HG02588 (cell line): Measurements from ENCODE around the gene FASTKD2.
"Not testable (repeated sequence)": the region's sequence is repeated elsewhere in the genome, so short reads cannot be mapped to it uniquely, and the experiment has no call there.

Experiments
- ATAC-seq: cut with Tn5 transposase; IDR thresholded peaks from one replicate; pipeline ENCODE4 v1.9.1; 2021; ENCODE audit warnings: mild to moderate bottlenecking, moderate library complexity; ENCODE audit not compliant: unreplicated experiment

FASTKD2 gene

DNA sequence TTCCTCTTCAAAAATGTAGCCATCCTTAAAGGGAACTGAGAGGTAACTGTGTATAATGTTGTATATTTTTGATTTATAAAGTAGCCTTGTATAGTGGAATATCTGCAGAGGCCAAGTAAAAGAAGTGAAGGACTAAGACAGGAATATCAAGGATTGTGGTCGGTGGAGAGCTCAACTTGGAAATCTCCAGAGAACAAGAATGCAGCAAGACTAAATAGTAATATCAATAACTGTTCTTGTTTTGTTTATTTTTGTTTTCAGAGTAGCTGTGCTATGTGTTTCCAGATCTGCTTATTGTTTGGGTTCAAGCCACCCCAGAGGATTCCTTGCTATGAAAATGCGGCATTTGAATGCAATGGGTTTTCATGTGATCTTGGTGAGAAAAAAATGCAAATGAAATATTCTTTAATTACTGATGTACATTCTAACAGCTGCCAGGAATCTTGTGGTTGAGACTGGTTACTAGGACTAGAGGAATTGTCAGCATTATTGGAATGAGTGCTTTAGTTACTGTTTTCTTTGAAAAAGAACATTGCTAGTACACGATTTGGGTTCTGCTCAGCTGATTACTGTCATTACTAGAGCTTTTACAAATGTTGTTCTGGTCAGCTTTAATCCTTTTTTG lies 25.0 kb downstream of the FASTKD2 start:
- ATAC-seq: no peak

DNA sequence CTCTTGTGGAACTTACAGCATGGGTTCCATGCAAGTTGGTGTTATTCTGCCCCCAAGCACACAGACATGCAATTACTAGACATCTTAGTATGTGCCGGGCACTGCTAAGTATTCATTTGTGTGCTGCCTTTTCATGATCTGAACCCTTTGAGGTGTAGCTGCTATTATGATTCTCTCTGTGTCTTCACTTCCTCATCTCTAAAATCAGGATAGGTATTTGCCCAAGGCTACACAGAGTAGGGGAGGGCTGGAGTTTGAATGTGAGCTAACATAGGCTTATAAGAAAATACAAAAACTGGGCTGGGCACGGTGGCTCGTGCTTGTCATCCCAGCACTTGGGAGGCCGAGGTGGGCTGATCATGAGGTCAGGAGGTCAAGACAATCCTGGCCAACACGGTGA lies 27.2 kb downstream of the FASTKD2 start:
- no peak for ATAC-seq

DNA sequence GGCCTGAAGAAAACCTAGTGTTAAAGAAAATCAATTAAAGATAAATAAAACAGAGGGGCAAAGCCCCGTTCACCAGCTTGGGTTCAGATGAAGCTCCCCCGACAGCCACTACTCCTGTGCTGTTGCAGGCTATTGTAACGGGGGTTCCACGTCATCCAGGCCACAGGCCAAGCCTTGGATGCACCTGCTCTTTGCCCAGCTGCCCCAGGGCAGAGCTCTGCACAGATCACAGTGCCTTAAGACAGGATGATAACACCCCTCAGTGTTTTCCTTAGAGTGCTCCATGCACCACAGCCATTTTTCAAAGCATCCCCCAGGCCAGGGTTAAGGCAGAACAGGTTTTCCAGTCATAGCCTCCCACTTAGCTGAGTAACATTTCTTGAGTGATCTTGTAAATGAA lies 32.0 kb downstream of the FASTKD2 start:
- no peak for ATAC-seq

DNA sequence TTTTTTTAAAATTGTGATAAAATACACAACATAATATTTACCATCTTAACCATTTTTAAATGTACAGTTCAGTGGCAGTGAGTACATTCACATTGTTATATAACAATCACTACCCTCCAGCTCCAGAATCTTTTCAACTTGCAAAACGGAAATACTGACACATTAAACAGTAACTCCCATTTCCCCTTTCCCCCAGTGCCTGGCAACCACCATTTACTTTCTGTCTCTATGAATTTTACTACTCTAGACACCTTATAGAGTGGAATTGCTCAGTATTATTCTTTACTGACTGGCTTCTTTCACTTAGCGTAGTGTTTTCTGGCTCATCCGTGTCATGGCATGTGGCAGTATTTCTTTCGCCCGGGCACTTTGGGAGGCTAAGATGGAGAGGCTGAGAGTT lies 32.6 kb downstream of the FASTKD2 start:
- ATAC-seq: peak; percentile 47

DNA sequence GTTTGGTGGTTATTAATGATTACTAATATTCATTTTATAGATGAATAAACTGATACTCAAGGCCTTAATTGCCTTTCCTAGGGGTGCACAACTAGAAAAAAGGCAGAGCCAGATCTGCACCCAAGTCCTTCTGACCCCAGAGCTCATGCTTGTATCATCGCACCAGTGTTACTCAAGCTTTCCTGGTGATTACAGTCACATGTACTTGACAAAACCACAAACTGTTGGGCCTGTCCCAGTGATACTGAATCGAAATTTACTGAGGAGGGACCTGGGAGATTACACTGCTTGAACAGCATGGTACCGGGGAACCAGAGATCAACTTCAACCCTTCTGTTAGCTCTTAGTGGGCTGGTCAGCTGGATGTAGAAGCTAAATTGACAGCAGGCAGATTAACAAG lies 33.7 kb downstream of the FASTKD2 start:
- ATAC-seq: no peak

DNA sequence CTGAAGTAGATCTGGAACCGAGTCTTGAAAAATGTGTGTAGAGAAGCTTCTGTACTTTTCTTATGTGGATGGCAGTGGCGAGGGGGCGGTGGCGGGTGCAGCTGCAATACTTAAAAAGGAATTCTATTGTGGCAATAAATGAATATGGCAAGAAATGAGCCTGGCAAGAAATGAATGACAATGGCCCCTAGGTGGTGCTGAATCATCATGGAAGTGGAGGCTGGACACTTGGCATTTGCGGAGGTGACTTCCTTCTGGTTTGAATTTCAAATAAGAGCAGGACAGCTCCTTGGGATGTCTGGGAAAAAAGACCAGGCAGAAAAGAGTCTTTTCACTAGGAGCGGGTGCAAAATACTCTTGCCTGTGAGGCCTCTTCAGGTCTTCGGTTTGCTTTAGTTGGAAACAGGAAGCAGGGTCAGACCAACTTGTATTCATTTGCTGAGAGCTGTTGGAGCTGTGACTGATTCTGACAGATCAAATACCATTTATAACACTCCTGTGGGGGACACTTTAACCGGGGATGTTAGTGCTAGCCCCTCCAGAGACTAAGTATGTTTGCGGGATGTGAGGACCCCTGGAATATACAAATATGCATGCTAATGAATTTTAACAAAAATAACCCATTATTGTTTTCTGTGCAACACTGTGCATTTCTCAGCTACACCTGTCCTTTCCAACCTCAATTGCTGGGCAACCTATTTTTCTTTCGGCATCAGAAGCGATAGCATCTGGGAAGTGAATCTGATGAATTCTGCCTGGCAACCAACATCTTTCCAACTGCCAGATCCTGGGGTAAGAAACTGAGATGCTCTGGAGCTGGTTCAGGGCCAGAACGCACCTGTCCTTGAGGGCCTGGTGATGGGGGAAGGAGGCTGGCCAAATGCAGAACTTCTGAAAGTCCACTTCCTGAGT lies 35.4 kb downstream of the FASTKD2 start:
- ATAC-seq: no peak

DNA sequence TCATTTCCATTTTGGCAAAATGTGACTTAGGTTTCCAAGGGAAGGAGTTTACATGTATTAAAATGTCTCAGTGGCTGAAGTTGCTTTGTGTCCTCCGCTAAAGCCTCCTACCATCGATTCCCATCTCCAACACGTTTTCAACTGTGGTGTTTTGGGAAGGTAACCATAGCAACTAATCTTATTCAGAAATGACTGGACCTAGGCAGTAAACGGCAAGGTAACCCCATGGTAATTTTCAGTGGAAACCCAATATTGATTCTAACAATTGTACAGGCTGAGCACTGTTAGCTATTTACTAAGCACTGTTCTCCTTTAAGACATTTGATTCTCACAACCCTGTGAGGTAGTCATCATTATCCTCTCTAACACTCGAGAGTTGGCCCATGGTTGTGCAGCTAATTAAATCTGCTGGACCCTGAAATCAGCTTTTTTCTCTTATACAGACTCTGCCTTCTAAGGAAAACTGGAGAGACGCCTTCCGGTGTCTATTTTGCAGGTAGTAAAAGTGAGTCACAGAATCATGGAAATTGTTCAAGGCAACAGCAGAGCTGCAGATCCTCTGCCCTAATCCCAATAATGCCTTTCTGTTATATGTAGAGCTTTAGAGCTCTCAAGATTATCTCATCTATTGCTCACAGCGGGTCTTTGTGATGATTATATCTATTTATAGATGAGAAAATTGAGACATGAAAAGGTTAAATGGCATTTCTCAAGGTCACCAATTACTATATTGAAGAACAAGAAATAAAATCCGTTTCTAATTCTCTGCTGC lies 36.2 kb downstream of the FASTKD2 start:
- no peak for ATAC-seq

DNA sequence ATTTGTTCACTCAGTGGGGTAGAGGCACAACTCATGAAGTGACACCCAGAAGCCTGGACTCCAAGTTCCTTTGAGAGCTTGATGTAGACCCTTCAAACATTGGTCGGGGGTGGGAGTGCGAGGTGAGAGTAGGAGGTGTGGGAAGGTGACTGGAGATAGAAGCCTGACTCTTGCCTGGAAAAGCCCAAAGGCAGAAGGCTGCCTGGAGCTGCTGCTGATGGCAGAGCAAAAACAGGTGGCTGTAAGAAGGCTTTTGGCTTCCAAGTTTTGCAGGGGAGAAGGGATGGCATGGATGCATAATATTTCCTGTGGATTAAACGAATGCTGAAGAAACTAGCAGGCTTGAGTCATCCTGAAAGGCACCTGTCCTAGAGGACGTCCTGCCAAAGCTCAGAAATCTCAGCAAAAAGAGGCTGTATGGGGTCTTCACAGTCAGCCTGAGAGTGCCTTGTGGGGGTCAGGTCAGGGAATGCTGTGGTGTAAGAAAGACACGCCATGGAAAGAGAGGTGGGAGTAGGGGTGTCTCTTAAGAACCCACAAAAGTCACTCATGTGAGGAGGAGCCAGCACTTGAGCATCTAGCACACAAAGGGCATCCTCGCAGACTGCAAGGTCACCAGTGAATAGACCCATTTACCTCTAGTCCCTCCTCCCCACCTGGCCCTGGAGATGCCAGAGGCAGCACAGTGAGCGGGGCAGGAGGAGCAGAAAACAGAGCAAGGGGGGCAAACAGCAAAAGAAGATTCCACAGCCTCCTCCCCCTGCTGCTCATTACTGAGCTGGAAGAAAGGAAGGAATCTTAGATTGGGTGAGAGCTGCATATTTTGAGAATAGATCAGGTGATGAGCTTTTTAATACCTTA lies 37.5 kb downstream of the FASTKD2 start:
- no peak for ATAC-seq

DNA sequence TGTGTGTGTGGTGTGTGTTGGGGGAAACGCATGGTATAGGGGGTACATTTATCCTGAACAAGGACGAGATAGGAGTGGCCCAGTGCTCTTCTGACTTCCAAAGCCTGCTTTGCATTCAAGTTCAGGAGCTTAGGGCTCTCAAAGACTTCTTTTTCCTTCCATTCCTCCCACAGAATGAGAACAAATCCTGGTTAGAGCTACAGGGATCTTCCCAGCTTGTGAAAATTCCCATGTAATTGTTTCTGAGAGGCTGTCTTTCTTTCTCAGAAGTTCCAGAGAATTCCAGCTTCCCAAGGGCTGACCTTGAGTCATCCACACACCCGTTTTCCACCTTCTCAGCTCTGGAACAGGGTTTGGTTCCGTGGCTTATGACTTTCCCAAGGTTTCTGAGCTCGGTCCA lies 38.9 kb downstream of the FASTKD2 start:
- ATAC-seq: no peak

DNA sequence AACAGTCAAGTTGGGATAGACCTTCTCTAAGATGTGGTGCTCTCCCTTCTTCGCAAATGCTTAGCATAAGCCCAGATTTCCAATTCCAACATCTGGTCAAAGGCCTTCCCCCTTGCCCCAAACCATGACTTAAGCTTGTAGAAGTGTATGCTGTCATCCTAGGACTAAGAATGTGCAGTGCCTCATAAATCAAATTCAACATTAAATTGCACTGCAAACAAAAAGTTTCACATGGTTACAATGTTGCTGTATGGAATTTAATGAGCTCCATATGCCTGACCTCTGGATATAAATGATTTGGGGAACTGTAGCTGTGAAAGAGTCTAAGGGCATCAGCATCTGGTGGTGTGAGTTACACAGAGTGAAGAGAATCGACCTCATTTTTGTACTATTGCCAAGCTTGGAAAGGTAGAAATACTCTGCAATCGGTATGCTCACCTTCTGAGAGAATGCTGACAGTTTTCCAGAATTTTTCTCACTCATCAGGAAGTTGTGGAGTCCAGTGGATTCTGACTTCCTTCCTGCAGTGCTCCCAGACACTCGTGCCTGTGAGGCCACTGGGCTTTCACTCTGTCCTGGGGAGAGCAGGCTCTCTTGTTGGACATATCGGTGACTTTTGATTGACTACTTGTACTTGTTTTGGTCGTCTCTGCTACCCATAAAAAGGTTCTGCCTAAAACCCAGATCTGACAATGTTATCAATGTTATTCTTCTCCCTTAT lies 40.6 kb downstream of the FASTKD2 start:
- no peak for ATAC-seq

DNA sequence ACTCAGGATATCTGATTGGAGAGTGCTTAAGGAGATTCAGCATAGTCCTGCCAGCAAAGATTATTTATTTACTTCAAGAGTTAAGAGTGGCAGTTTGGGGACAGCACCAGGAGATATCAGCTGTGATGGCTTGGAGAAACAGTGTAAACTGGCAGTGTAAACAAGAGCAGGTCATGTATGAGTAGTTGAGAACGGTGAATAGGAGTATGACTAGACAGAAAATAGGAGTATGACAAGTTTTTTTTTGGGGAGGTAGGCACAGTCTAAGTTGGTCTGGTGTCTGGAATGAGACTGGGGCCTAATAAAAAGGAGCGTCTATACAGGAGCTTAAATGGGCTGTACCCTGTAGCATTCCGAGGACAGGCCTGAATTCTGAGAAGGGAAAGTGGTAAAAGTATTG lies 42.2 kb downstream of the FASTKD2 start:
- not testable (repeated sequence) for ATAC-seq

DNA sequence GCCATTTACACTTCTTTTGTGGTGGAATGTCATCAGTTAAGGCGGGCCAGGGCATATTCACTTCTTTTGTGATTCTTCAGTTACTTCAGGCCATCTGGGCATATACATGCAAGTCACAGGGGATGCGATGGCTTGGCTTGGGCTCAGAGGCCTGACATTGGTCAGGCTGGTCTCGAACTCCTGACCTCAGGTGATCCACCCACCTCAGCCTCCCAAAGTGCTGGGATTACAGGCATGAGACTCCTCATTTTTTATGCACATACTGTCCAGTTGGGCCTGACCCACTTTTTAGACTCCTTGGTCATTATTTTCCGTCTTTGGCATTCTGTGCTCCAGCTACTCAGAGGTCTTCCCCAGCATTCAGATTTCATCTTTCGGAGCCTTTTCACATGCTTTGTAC lies 47.1 kb downstream of the FASTKD2 start:
- ATAC-seq: not testable (repeated sequence)

DNA sequence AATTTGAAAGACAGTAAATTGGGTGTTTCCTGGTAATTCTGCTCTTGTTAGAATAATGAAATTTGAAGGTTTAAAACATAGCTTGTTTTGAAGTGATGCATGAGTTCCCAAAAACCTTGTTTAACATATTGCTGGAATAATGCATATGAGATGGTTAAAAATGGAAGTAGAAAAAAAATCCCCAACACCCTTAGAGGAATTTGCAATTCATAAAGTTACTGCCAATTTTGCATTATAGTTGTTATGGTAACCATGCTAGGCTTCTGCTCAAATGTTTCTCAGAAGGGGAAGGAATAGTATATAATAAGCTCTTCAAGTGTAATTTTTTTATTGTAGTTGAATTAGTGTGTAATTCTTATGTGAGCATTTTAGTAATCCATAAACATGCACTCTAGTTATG lies 49.1 kb downstream of the FASTKD2 start:
- ATAC-seq: no peak

DNA sequence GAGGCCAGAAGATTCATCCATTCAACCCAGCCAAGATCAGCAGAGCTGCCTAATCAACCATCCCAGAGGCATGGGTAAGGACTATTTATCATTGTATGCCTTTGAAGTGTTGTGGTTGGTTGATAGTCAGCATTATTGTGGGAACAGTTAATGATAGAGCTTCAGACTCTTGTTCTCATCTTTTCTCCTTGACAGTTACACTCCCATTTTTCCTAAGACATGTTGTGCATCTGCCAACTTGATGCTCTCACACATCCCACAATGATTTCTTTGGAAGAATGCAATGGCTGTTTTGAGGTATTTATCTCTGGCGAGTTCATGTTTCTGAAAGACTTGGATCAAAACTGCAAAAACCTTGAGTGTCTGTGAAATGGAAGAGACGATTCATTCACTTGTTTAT lies 55.4 kb downstream of the FASTKD2 start:
- ATAC-seq: no peak

DNA sequence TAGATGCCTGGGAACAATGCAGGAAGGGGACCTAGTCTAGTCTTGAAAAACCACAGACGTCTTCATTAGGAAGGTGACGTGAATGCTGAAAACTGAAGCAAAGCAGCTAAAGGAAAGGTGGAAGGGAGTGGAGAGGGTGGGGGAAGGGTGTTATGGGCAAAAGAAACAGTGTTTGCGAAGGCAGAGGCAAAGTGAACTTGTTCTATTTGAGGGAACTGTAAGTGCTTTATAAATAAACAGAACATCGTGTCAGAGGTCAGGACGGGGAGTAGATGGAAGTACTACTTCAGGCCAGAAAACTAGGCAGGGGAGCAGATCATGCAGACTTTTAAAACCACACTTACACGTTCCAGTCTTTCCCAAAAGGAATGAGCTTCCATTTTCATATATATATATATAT lies 57.8 kb downstream of the FASTKD2 start:
- ATAC-seq: no peak

DNA sequence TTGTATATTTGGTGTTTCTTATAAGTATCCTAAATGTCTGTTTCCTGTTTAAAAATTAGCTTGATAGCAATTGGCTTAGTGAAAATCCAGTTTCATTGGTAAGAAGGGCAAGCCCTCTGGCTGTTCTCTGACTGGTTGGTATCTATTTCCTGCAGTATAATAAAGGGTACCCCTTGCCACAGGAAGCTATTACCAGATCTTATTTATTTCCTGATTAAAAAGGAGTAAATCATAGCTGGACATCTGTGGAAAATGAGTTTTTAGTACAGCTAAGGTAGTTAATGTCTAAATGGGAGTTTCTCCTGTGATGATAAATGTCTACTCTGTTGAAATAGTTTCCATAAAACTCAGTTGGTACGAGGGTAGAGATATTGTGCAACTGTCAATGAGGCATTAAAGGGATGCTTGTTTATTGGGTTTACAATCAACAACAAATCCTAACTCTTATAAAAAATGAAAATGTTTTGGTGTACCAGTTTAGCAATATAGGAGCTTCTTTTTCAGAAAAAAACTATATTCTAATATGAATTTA lies 58.7 kb downstream of the FASTKD2 start:
- ATAC-seq: no peak

DNA sequence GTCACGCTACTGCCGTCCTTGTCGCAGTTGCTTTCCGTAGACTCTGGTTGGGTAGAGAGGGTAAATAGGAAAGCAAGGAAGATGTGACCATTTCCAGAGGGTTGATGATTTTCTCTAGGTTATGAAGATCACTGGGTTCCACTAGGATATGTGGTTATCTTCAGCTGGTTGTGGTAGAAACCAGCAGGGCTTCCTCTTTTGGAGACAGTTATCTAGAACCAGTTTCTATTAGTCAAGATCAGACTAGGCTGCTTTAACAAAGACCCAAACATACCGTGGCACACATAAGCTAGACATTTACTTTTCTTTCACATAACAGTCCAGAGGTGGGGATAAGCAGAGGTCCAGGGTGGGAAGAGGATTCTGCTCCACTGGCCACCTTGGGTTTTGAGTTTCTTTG lies 59.6 kb downstream of the FASTKD2 start:
- ATAC-seq: no peak

DNA sequence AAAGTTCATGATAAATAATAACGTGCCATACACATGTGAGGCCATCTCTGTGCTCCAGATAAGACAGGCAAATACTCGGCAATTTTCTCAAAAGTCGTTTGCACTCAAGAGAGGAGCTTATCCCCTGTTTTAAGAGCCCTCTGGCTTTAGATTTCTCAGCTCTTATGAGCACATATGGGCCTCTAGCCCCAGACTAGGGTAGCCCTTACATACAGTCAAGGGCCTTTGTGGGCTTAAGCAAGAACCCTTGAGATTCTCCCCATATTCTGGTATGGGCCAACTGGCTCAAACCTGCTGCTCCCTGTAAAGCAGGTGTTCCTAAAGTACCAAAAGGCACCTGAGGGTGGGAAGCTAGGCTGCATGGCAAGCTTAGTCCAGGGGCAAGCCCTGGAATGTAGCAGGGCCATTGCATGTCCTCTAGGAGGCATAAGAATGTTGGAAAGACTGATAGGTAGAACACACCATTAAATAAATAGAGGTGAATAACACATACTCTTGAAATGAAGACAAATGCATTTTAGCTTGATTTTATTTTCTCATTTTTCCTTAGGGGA lies 66.1 kb downstream of the FASTKD2 start:
- no peak for ATAC-seq

DNA sequence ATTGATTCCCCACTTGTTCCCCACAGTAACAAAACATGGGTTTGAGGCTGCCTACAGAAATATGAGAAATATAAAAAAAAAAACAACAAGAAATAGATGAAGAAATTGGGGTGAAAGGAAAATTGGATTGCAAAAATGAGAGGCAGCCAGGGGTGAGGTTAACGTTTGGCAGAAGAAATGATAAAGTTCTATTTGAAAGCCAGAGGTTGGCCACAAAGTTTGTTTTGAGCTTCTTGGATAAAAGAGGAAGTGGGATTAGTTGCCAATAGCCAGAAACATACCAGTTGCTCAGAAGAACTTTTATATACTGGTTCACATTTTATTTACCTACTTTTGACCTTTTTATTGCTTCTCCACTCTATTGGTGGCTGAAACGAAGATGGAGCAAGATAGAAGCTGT lies 67.5 kb downstream of the FASTKD2 start:
- no peak for ATAC-seq

DNA sequence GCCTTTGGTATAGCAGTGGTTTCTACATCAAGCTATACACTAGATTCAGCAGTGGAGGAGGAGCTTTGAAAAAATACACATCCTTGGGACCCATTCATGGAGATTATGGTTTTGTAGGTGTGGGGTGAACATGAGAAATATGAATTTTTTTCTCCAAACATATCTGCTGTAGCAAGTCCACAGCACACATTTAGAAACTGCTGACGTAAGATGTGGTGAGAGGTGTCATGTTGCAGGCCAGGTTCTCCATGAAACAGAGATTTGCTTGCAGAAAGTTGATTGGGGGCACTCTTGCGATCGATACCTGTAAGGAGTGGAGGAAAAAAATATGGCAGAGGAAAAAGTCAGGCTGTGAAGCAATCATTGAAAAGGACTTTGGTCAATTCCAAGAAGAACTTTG lies 67.9 kb downstream of the FASTKD2 start:
- no peak for ATAC-seq
